H54 (cell line): Measurements from ENCODE around the gene ANKRD44.

Source experiments
- DNase-seq: peaks from one replicate; pipeline ENCODE4 v3.0.0; 2011; ENCODE audit warnings: low spot score, mixed read lengths; ENCODE audit not compliant: insufficient read length
- FAIRE-seq: peaks from 3 replicates; lab custom pipeline; 2011; peaks lifted over from hg19 to GRCh38; lab: Jason Lieb, UNC
- POLR2A ChIP-seq: IDR thresholded peaks from 2 replicates; pipeline ENCODE4 v1.6.1; 2011; ENCODE audit warnings: low read depth, mild to moderate bottlenecking, low read length

The ANKRD44 gene

DNA sequence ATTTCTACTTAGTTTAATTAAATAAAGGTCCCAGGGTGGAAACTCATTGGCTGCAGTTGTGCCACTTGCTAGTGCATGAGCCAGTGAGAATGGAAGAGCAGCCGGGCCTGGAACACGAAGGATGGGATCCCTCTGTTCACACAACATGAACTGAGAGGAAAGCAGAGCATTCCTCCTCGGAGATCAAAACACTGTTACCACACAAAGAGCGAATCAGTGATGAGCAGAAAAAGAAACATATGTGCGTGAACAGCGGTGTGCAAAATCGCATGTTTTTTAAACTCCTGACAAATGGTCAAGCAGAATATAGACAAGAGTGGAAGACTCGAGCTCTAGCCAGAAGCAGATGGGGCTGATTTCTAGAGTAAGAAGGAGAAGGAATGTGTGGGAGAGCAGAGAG, 28.4 kb upstream of the ANKRD44 start:
- FAIRE-seq (no peak), DNase-seq (no peak)
- no peak for TF ChIP-seq POLR2A

DNA sequence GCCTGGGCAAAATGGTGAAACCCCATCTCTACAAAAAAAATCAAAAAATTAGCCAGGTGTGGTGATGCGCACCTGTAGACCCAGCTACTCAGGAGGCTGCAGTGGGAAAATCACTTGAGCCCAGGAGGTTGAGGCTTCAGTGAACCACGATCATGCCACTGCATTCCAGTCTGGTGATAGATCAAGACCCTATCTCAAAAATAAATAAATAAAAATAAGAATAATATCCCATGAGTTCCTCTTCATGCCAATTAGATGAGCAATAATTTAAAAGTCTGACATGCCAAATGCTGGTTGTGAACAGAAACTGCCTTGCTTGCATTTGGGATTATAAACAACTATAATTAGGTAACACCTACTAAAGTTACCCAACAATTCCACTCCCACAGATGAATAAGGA, 22.1 kb upstream of the ANKRD44 start:
- DNase-seq = no peak
- FAIRE-seq = no peak
- TF ChIP-seq POLR2A = no peak

DNA sequence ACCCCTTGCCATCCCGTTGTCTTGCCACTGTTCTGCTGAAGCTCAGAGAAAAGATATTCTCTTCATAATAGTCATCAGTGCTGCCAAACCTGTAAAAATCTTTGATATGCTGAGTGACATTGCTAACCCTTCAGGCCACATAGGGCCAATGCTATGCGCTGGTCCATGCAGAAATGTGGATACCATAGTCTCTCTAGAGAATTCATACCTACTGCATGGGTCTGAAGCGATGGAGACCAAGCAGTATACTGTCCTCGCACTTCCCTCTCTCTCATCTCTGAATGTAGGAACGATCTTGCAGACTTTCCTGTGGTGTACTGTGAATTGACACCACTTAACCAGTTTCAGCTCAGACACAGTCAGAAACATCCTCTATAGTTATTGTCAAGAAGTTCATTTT, 17.9 kb upstream of the ANKRD44 start:
- FAIRE-seq (no peak), DNase-seq (no peak)
- no peak for TF ChIP-seq POLR2A

DNA sequence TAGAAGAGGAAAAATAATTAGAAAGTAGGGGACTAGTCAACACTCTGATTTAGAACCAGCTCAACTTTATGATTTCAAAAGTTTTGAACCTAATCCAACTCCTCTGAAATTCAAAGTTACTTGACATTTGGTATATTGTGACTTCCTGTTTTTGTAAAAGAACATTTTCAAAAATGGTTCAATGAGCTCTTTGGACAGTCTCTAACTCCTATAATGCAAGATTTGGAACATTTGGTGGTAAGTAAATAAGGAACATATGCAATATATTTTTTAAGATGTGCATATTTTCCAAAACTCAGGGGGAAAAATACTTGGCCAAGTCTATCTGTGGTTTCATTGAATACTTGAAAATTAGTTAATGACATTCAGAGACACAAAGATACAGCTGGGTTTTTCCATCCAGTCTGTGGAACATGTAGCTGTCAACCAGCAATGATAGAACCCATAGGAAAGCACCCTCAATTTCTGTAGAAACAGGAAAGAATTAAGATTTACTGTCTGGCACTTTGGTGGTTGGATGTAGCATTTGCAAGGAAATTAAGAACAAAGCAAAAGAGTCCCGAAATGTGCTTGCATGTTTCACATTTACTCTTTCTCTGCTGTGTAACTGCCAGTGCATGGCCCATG, 17.0 kb upstream of the ANKRD44 start:
- FAIRE-seq = no peak
- no peak for DNase-seq
- TF ChIP-seq POLR2A = no peak

DNA sequence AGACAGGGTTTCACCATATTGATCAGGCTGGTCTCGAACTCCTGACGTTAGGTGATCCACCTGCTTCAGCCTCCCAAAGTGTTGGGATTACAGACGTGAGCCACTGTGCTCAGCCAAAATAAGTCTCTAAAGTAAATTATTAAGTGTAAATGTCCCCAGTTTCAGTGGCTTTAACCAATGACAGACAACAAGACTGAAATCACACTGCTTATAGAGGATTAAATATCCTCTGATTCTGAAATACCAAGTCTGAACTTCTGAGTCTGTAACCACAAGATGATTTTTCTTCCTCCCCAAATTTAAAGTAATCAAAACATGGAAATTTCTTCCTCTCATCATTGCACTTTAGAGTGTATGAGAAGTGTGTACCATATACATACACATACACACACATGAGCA, 16.5 kb upstream of the ANKRD44 start:
- no peak for FAIRE-seq
- no peak for DNase-seq
- TF ChIP-seq POLR2A = no peak

DNA sequence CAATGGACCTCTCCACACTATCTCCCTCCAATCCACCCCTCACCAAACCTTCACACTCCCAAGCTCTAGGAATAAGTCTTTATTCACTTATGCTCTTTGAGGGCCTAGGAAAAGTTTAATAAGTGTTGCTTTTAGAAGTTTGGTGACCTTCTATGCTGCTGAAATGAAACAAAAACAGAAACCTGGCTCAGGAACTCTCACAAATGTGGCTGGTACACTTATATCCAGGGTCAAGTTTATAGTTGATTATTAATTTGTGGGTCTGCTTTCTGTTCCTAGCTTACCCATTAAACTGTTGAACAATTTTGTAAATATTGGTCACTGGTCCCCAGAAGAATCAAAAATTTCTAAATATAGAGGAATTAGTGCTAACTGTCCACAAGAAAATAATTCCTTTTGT, 14.2 kb upstream of the ANKRD44 start:
- DNase-seq (no peak), FAIRE-seq (no peak)
- no peak for TF ChIP-seq POLR2A

DNA sequence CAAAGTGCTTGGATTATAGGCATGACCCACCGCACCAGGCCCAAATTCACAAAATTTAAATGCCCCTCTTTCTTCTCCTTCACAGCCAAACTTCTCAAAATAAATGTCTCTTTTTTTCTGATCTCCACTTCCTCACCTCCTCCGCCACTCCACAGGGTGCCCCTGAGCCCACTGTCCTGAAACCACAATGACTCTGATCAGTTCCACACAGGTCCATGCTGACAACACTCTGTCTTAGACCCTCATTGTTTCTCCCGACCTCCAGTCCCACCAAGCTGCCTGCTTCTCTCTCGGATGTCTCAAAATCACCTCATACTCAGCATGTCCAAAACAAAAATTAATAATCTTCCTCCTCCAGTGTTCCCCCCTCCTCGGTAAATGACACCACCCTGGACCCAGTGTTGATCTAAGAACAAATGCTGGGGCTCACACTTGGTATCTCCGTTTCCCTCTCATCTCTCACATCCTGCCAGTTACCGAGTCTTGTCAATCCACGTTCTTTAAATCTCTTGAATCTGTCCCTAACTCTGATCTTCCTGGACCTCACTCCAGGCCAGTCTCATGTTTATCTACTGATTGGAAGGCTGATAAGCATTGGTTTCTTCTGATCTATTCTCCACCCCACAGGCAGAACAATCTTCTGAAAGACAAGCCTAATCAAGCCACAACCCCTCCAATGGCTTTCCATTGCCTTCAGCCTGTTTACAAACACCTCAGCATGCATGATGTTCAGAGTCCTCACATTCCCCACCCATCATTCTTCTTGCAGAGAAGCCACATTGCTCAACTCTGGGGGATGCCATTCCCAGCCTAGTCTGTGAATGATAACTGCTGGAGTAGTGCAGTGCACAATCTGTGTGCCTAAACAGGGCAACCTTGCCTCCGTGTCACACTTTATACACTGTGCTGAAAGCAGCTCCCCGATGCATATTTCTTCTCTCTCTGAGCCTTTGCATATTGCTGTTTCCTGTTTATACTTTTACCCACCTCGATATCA, 12.4 kb upstream of the ANKRD44 start:
- no peak for FAIRE-seq
- no peak for TF ChIP-seq POLR2A
- DNase-seq = no peak

DNA sequence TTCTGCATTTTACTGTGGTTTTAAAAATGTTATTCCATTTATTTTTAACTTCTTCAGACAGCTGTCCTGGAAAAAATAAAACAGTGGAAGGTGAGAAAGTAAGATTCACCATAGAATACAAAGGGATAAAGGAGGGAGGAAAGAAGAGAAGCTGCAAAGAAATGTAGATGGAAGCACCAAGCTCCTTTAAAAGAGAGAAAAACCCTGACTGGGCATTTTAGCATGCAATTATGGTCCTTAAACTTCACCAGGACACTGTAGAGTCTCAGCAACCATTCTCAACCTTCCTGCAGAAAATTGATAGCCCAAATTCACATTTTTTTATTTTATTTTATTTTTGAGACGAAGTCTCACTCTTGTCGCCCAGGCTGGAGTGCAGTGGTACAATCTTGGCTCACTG, 11.6 kb upstream of the ANKRD44 start:
- FAIRE-seq = no peak
- no peak for DNase-seq
- TF ChIP-seq POLR2A = no peak

DNA sequence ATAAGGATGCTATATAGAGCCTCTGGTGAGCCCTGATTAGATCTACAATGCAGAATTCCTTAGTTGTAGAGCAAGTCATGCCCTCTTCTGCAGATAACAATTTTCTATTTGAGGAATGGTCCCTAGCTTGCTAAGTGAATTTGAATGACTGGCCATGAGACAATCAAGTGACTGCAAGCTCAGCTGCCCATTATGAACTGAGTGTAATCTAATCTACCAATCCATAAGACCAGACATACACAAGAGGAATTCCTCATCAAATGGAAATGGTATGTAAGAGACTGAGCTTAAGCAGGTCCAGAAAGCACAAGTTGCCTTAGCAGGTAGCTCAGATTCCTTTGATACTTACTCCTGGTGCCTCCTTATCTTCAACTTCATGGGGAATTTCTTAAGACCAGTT, 4.8 kb upstream of the ANKRD44 start:
- FAIRE-seq (no peak), DNase-seq (no peak)
- no peak for TF ChIP-seq POLR2A

DNA sequence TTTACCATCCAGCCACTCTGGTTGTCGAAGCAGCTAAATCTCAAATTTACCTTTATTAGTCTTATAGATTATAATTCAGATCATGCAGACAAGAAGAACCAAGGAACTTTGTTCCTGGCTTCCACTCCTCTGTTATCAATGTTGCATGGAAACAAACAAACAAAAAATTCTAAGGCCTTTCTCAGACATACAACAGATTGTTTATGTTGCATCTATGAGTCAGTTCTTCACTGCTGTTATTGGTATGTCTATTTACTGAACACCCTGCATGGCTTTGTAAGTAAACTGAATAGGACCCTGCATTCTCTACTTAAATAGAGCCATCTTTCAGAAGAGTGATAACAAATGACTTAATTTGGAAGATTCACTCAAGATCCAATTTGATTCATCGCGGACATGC, 1.6 kb upstream of the ANKRD44 start:
- FAIRE-seq (no peak), DNase-seq (no peak)
- TF ChIP-seq POLR2A = no peak

DNA sequence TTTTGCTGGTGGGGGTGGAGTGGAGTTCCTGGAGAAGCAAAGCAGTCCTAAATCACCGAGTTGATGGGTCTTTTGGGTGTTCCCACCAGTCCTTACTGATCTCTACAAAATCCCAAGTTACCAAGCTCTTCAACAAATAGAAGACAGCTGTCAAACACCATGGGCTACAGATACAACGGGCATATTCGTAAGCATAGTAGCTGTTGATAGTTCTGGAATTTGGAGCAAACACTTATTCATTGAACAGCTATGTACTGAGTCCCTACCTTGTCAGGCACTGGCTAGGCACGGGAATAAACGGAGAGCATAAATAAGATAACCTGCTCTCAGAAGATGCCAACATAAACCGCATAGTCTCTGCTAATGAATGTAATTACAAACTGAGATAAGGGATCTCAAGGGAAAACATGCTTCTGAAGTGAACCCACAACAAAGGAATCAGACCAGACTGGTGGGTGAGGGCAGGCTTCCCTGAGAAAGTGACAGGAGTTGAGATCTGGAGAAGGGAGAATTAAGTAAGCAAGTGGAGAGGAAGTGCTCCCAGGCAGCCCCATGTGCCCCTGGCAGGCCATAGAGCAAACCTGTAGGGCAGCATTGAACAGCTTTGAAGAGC, 947 bp upstream of the ANKRD44 start:
- DNase-seq (no peak), FAIRE-seq (peak; percentile 61)
- TF ChIP-seq POLR2A = no peak

DNA sequence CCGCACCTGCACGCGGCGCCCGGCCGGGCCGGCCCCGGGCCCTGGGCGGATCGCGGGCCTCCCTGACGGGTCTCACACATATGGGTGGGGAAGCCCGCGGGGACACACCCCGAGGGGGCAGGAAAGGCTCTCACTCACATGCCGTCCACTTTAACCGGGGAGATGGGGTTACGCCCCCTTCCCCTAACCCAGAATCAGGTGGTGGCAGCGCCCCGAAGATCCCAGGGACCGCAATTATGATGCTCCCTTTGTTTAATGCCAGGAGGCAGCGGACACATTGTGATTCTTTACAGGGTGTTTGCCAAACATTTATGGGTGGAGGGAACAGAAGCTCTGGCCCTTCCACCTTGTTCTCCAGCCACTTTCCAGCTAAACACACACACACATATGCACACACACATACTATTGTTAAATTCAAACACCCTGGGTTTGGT, 424 bp upstream of the ANKRD44 start:
- FAIRE-seq (no peak), DNase-seq (no peak)
- no peak for TF ChIP-seq POLR2A

DNA sequence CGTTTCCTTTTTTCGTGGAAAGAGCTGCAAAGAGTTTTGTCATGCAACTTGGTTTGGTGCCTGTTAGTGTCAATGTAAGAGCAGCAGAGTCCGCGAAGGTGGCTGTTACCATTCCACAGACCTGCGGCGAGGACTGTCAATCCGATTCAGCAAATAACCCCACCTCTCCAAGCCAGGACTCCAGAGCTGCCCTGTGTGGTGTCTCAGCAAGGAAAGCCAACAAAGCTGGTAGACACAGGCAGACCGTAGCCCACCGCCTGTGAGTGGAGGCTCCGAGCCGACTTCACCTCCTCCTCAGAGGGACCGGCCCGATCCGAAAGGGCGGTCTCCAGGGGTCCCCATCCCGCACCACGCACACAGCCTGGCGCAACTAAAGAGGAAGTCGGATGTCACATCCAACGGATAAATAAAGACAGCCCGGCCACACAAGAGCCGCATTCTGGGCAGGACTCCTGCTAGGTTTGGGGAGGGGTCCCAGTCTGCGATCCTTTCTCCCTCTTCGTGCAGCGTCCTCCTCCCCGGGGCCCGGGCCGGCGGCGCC, 819 bp downstream of the ANKRD44 start:
- no peak for TF ChIP-seq POLR2A
- no peak for DNase-seq
- no peak for FAIRE-seq
